NCI-H1694 (cell line): Measurements from ENCODE around the gene MIAT.
"Not testable (repeated sequence)": the region's sequence is repeated elsewhere in the genome, so short reads cannot be mapped to it uniquely, and the experiment has no call there.

Experiments
- DNase-seq: peaks from one replicate; lab custom pipeline; 2025; lab: John Stamatoyannopoulos, UW

MIAT gene

GRCh38 chr22:26656891-26657851 lies at the start of gene MIAT:
MIAT (plus strand) TSS chr22:26657588.
- DNase-seq, result no peak

- DNase-seq, result no peak
Measured at GRCh38 chr22:26608129-26608528, 49.3 kb upstream of the MIAT start.

- DNase-seq, result no peak
Measured at GRCh38 chr22:26609287-26609686, 48.1 kb upstream of the MIAT start.

- no peak for DNase-seq
Measured at GRCh38 chr22:26610072-26610958, 47.1 kb upstream of the MIAT start.

- DNase-seq, result no peak
Measured at GRCh38 chr22:26610996-26611395, 46.4 kb upstream of the MIAT start.

GRCh38 chr22:26612652-26613051 lies 44.7 kb upstream of the MIAT start:
- DNase-seq, result no peak

- DNase-seq, result not testable (repeated sequence)
Measured at GRCh38 chr22:26613753-26614152, 43.6 kb upstream of the MIAT start.

GRCh38 chr22:26614322-26614721 lies 43.1 kb upstream of the MIAT start:
- no peak for DNase-seq

GRCh38 chr22:26615149-26615548 lies 42.2 kb upstream of the MIAT start:
- no peak for DNase-seq

- no peak for DNase-seq
Measured at GRCh38 chr22:26615830-26616435, 41.5 kb upstream of the MIAT start.

GRCh38 chr22:26616650-26617049 lies 40.7 kb upstream of the MIAT start:
- DNase-seq, result no peak

GRCh38 chr22:26617271-26618199 lies 39.9 kb upstream of the MIAT start, which contains the start of gene CRYBB1:
CRYBB1 (minus strand) TSS chr22:26618027; CDS start chr22:26616319, 1,708 bp downstream.
- no peak for DNase-seq

- no peak for DNase-seq
Measured at GRCh38 chr22:26618455-26618854, 38.9 kb upstream of the MIAT start.

GRCh38 chr22:26619510-26619909 lies 37.9 kb upstream of the MIAT start:
- no peak for DNase-seq

- DNase-seq, result no peak
Measured at GRCh38 chr22:26620197-26620596, 37.2 kb upstream of the MIAT start.

- DNase-seq, result no peak
Measured at GRCh38 chr22:26621663-26622062, 35.7 kb upstream of the MIAT start, which contains the start of gene CRYBA4. CRYBA4 (plus strand) TSS chr22:26621963; CDS start chr22:26622597, 634 bp downstream.

GRCh38 chr22:26623984-26624383 lies 33.4 kb upstream of the MIAT start:
- no peak for DNase-seq

- no peak for DNase-seq
Measured at GRCh38 chr22:26624803-26625202, 32.6 kb upstream of the MIAT start.

GRCh38 chr22:26629988-26630761 lies 27.2 kb upstream of the MIAT start:
- DNase-seq, result no peak

- no peak for DNase-seq
Measured at GRCh38 chr22:26631282-26631681, 26.1 kb upstream of the MIAT start.
